PFSK-1 (cell line): Measurements from ENCODE around the gene MIEN1.

ENCODE experiments used
- FOXP2 ChIP-seq: optimal IDR thresholded peaks from 2 replicates; pipeline ENCODE3; 2011; ENCODE audit warnings: borderline replicate concordance, control low read depth, inconsistent platforms; ENCODE audit not compliant: insufficient read depth; ENCODE audit errors: extremely low read length, extremely low read depth
- POLR2AphosphoS5 ChIP-seq: IDR thresholded peaks from 2 replicates; pipeline ENCODE4 v1.6.1; 2012; ENCODE audit warnings: low read depth, mild to moderate bottlenecking, control low read depth, low read length, moderate library complexity
- SIN3A ChIP-seq: IDR thresholded peaks from 2 replicates; pipeline ENCODE4 v1.6.1; 2012; ENCODE audit warnings: mild to moderate bottlenecking, low read length, moderate library complexity, borderline replicate concordance; ENCODE audit not compliant: insufficient read depth
- TAF1 ChIP-seq: IDR thresholded peaks from 2 replicates; pipeline ENCODE4 v1.6.1; 2012; ENCODE audit warnings: low read length, control low read depth, borderline replicate concordance; ENCODE audit not compliant: insufficient read depth
- TF ChIP-seq, protein P1 (sequence below), 2 experiments: IDR thresholded peaks; 2 replicates each; pipeline versions ENCODE4 v1.6.1 to v1.8.0; 2011 to 2012; ENCODE audit warnings: low read depth in 2 of 2, low read length in 2 of 2, control low read depth in 1 of 2, inconsistent platforms in 1 of 2, mild to moderate bottlenecking in 1 of 2, moderate library complexity in 1 of 2; ENCODE audit not compliant: insufficient read depth in 1 of 2

Gene MIEN1

GRCh38 chr17:39722965-39723848, 7.1 kb downstream of the MIEN1 start:
- TF ChIP-seq, protein P1, sequence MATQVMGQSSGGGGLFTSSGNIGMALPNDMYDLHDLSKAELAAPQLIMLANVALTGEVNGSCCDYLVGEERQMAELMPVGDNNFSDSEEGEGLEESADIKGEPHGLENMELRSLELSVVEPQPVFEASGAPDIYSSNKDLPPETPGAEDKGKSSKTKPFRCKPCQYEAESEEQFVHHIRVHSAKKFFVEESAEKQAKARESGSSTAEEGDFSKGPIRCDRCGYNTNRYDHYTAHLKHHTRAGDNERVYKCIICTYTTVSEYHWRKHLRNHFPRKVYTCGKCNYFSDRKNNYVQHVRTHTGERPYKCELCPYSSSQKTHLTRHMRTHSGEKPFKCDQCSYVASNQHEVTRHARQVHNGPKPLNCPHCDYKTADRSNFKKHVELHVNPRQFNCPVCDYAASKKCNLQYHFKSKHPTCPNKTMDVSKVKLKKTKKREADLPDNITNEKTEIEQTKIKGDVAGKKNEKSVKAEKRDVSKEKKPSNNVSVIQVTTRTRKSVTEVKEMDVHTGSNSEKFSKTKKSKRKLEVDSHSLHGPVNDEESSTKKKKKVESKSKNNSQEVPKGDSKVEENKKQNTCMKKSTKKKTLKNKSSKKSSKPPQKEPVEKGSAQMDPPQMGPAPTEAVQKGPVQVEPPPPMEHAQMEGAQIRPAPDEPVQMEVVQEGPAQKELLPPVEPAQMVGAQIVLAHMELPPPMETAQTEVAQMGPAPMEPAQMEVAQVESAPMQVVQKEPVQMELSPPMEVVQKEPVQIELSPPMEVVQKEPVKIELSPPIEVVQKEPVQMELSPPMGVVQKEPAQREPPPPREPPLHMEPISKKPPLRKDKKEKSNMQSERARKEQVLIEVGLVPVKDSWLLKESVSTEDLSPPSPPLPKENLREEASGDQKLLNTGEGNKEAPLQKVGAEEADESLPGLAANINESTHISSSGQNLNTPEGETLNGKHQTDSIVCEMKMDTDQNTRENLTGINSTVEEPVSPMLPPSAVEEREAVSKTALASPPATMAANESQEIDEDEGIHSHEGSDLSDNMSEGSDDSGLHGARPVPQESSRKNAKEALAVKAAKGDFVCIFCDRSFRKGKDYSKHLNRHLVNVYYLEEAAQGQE (IDR thresholded peaks at IDR 0.05; ENCODE audit: insufficient read depth in 1 of 2, low read depth in 2 of 2, low read length in 2 of 2) = no peak
- TF ChIP-seq FOXP2 (no peak), TAF1 (no peak), POLR2AphosphoS5 (no peak), SIN3A (no peak)

GRCh38 chr17:39722104-39722503, 8.2 kb downstream of the MIEN1 start:
- TF ChIP-seq, protein P1 (IDR thresholded peaks at IDR 0.05; ENCODE audit: insufficient read depth in 1 of 2, low read depth in 2 of 2, low read length in 2 of 2) = no peak
- no peak for TF ChIP-seq TAF1
- no peak for TF ChIP-seq SIN3A
- no peak for TF ChIP-seq FOXP2
- TF ChIP-seq POLR2AphosphoS5 = no peak

- no peak for TF ChIP-seq FOXP2
- no peak for TF ChIP-seq POLR2AphosphoS5
Observed at GRCh38 chr17:39719563-39720355, 10.6 kb downstream of the MIEN1 start.

- TF ChIP-seq SIN3A = no peak
Observed at GRCh38 chr17:39717660-39718059, 12.7 kb downstream of the MIEN1 start.

- TF ChIP-seq FOXP2 (no peak), SIN3A (no peak), POLR2AphosphoS5 (no peak), TAF1 (no peak)
- TF ChIP-seq, protein P1 (IDR thresholded peaks at IDR 0.05; ENCODE audit: insufficient read depth in 1 of 2, low read depth in 2 of 2, low read length in 2 of 2) = no peak
Observed at GRCh38 chr17:39716879-39717536, 13.3 kb downstream of the MIEN1 start.
